MM.1S (cell line): Measurements from ENCODE around the gene PRKAR1B.

ENCODE experiments used
- DNase-seq: peaks from one replicate; pipeline ENCODE4 v3.0.0-alpha.2; 2015
- H2AFZ ChIP-seq: fragments of 300-600 bp; sonication (generic); 2 replicates; pipeline ENCODE4 v1.6.0; 2016; ENCODE audit warnings: antibody characterized with exemption, low read length
- H3F3A ChIP-seq: fragments of 300-600 bp; sonication (generic); 2 replicates; pipeline ENCODE4 v1.6.1; 2016; ENCODE audit warnings: mild to moderate bottlenecking, antibody characterized with exemption, low read length, moderate library complexity, mixed read lengths; ENCODE audit not compliant: insufficient read depth
- H3K27ac ChIP-seq: fragments of 300-600 bp; sonication (generic); 2 replicates; pipeline ENCODE4 v1.5.1; 2016; ENCODE audit warnings: mild to moderate bottlenecking, low read length
- H3K27me3 ChIP-seq: fragments of 300-600 bp; sonication (generic); replicated peaks from 2 replicates; pipeline ENCODE4 v1.6.0; 2016; ENCODE audit warnings: low read length; ENCODE audit not compliant: insufficient read depth
- H3K36me3 ChIP-seq: fragments of 300-600 bp; sonication (generic); replicated peaks from 2 replicates; pipeline ENCODE4 v1.6.1; 2016; ENCODE audit warnings: mild to moderate bottlenecking, low read length, mixed read lengths; ENCODE audit not compliant: insufficient read depth
- H3K4me1 ChIP-seq: fragments of 300-600 bp; sonication (generic); 2 replicates; pipeline ENCODE4 v1.6.1; 2016; ENCODE audit warnings: low read length, mixed read lengths
- H3K4me2 ChIP-seq: fragments of 300-600 bp; sonication (generic); 2 replicates; pipeline ENCODE4 v1.6.0; 2016; ENCODE audit warnings: low read depth, low read length
- H3K4me3 ChIP-seq: fragments of 300-600 bp; sonication (generic); 2 replicates; pipeline ENCODE4 v1.5.1; 2016; ENCODE audit warnings: low read length, mixed read lengths
- H3K79me2 ChIP-seq: fragments of 300-600 bp; sonication (generic); 2 replicates; pipeline ENCODE4 v1.6.1; 2016; ENCODE audit warnings: mixed run types, low read length, mixed read lengths
- H3K9ac ChIP-seq: fragments of 300-600 bp; sonication (generic); 2 replicates; pipeline ENCODE4 v1.6.1; 2016; ENCODE audit warnings: low read length, mixed read lengths
- H3K9me2 ChIP-seq: fragments of 300-600 bp; sonication (generic); replicated peaks from 2 replicates; pipeline ENCODE4 v1.6.1; 2016; ENCODE audit warnings: mild to moderate bottlenecking, low read length, mixed read lengths; ENCODE audit not compliant: insufficient read depth
- H3K9me3 ChIP-seq: fragments of 300-600 bp; sonication (generic); replicated peaks from 2 replicates; pipeline ENCODE4 v1.6.1; 2016; ENCODE audit warnings: mild to moderate bottlenecking, low read length, mixed read lengths; ENCODE audit not compliant: insufficient read depth
- H4K20me1 ChIP-seq: fragments of 300-600 bp; sonication (generic); 2 replicates; pipeline ENCODE4 v1.6.1; 2016; ENCODE audit warnings: mild to moderate bottlenecking, low read length, moderate library complexity, mixed read lengths; ENCODE audit not compliant: insufficient read depth
- EZH2 ChIP-seq: fragments of 300-600 bp; sonication (generic); optimal IDR thresholded peaks from 2 replicates; pipeline ENCODE3; 2017; ENCODE audit warnings: low read depth, mild to moderate bottlenecking, antibody characterized with exemption, low read length, mixed read lengths
- EZH2phosphoT487 ChIP-seq: fragments of 300-600 bp; sonication (generic); IDR thresholded peaks from 2 replicates; pipeline ENCODE4 v1.6.1; 2018; ENCODE audit warnings: antibody characterized with exemption, low read length
- TF ChIP-seq, protein P1 (sequence below): fragments of 300-600 bp; sonication (generic); IDR thresholded peaks from 2 replicates; pipeline ENCODE4 v1.5.1; 2016; ENCODE audit warnings: antibody characterized with exemption, low read length, mixed read lengths

The PRKAR1B gene

GRCh38 chr7:572416-573268 lies 154.4 kb downstream of the PRKAR1B start:
- Histone ChIP-seq H3K9ac (no peak overlapping the region), H3K36me3 (no peaks in the 10 kb centered on the region), H3K79me2 (no peaks in the 10 kb centered on the region), H4K20me1 (no peaks in the 10 kb centered on the region), H3K27me3 (no peaks in the 10 kb centered on the region), H2AFZ (no peak overlapping the region), H3K9me3 (no peaks in the 10 kb centered on the region), H3K9me2 (no peaks in the 10 kb centered on the region), H3K4me2 (no peak overlapping the region), H3K4me3 (no peak overlapping the region), H3K27ac (no peak overlapping the region), H3K4me1 (no peaks in the 10 kb centered on the region), H3F3A (no peaks in the 10 kb centered on the region)
- DNase-seq: no peak
- TF ChIP-seq EZH2 (no peak), EZH2phosphoT487 (no peak)
- TF ChIP-seq, protein P1, sequence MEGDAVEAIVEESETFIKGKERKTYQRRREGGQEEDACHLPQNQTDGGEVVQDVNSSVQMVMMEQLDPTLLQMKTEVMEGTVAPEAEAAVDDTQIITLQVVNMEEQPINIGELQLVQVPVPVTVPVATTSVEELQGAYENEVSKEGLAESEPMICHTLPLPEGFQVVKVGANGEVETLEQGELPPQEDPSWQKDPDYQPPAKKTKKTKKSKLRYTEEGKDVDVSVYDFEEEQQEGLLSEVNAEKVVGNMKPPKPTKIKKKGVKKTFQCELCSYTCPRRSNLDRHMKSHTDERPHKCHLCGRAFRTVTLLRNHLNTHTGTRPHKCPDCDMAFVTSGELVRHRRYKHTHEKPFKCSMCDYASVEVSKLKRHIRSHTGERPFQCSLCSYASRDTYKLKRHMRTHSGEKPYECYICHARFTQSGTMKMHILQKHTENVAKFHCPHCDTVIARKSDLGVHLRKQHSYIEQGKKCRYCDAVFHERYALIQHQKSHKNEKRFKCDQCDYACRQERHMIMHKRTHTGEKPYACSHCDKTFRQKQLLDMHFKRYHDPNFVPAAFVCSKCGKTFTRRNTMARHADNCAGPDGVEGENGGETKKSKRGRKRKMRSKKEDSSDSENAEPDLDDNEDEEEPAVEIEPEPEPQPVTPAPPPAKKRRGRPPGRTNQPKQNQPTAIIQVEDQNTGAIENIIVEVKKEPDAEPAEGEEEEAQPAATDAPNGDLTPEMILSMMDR: no peak

DNA sequence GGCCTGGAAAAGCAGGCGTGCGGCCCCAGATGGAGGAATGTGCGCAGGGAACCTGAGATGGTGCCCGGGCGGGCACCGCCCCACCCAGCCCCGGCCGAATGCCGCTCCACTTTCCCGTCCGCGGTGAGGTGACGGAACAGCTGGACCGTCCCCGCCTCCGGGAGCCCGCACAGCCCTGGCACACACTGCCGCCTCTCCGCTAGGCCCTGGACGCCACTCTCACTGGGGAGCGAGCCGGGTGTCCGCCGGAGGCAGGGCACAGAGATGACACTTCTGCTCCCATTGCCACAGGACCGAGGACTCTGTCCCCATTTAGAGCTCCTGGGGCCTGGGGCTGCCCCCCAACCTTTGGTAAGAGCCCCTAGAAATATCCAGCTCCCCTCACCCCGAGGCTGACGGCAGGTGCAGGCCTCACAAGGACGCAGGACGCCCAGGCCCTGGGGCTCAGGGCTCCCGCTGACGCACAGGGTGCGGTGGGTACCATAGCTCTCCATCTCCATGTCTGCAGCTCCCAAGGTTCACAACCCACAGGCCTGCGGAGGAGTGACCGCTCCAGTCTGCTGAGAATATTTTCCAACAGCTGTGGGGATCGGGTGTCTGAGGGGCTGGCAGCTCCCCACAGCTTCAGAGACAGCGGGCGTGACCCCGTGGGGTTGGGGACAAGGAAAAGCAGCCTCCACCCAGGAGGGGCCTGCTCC lies 155.2 kb downstream of the PRKAR1B start:
- no peak overlapping the region for H3K27ac ChIP-seq
- H4K20me1 ChIP-seq: no peaks in the 10 kb centered on the region
- no peak overlapping the region for H2AFZ ChIP-seq
- H3K27me3 ChIP-seq: no peaks in the 10 kb centered on the region
- H3K79me2 ChIP-seq: no peaks in the 10 kb centered on the region
- no peak overlapping the region for H3K9ac ChIP-seq
- DNase-seq: no peak
- H3K9me3 ChIP-seq: no peaks in the 10 kb centered on the region
- no peak overlapping the region for H3K4me3 ChIP-seq
- no peaks in the 10 kb centered on the region for H3K4me1 ChIP-seq
- TF ChIP-seq EZH2phosphoT487 (no peak), EZH2 (no peak)
- TF ChIP-seq, protein P1: no peak
- no peak overlapping the region for H3K4me2 ChIP-seq
- H3K9me2 ChIP-seq: no peaks in the 10 kb centered on the region
- H3K36me3 ChIP-seq: no peaks in the 10 kb centered on the region
- no peaks in the 10 kb centered on the region for H3F3A ChIP-seq

DNA sequence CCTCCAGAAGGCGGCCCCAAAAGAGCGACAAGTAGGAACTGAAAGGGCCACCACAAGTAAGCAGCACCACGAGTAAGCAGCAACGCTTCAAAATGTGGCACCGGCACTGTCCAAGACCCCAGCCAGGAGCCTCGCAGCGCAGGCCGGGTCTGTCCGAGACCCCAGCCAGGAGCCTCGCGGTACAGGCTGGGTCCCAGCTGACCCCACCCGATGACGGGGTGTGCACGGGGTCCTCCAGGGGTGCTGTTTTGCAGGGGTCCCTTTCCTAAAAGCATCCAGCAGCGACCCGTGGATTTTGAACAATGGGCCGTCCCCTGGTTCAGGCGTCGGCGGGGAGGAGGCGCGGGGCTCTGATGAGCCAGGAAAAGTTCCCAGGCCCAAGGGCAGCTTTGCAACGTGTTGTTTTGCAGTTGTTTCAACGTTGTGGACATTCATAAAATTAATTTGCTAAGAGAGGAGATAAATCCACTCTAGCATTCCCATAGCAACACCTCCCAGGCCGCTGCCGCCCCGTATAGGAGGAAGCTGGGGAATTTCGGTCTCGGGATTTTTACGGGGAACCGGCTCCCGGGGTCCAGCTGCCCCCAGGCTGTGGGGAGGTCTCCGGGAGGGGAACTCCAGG lies 155.9 kb downstream of the PRKAR1B start:
- Histone ChIP-seq H4K20me1 (no peaks in the 10 kb centered on the region), H3F3A (no peaks in the 10 kb centered on the region), H3K9me2 (no peaks in the 10 kb centered on the region), H3K4me2 (no peak overlapping the region), H3K9me3 (no peaks in the 10 kb centered on the region), H3K79me2 (no peaks in the 10 kb centered on the region), H3K36me3 (no peaks in the 10 kb centered on the region), H3K27me3 (no peaks in the 10 kb centered on the region), H3K4me3 (no peak overlapping the region), H3K27ac (no peak overlapping the region), H3K9ac (no peak overlapping the region), H3K4me1 (no peaks in the 10 kb centered on the region), H2AFZ (no peak overlapping the region)
- no peak for DNase-seq
- TF ChIP-seq EZH2 (no peak), EZH2phosphoT487 (no peak)
- TF ChIP-seq, protein P1: no peak
